ENCODE data around the gene FZD10.

Gene FZD10

GRCh38 chr12:130214686-130215395 is 52.6 kb downstream of the FZD10 start:
- DNase-seq: no peak
